Heart left ventricle (tissue), 13 donors: ENCODE measurements around the gene UGCG.

Source experiments
- CTCF ChIP-seq, 12 donors: fragments of 200-600 bp; sonication (generic) in 4 of 12; IDR thresholded peaks; one replicate each; pipeline versions ENCODE4 v1.5.0 to v1.8.0; 2018 to 2022; ENCODE audit warnings: antibody characterized with exemption in 12 of 12, mild to moderate bottlenecking in 5 of 12
- POLR2A ChIP-seq, 2 donors: fragments of 450-650 bp; IDR thresholded peaks; one replicate each; pipeline ENCODE4 v1.6.1; 2017; ENCODE audit warnings: antibody characterized with exemption in 2 of 2, mild to moderate bottlenecking in 2 of 2, moderate library complexity in 2 of 2
- donor health status: ischemic (EF 13 %, LVEDD 7.1; RV severe dilation, severe dysfunction).
- donor health status: DM: no; HTN: yes; CAD: no.
- donor health status: DM: no; HTN: no; CAD: no.
- donor health status: ischemic (EF 25% LVEDD 6.9; RV normal size, moderate dysfunction).
- donor health status: ischemic (EF 25% LVEDD 5.7; RV mildly dilated, moderate dysfunction).
- donor health status: ischemic (EF 35%, LVEDD 5.7; RV mildly dilated, moderate dysfunction).
- donor health status: nonischemic (EF 11% LVEDD 7.7; RV severe dilation, severe dysfunction).
- donor health status: DM: yes; HTN: yes; CAD: no.
- donor health status: PGD.
- donor health status: ischemic (EF 29% LVEDD 5.4; RV normal size, mild dysfunction).
- donor health status: nonischemic (EF 23%, LVEDD 6.1; RV moderate dilation, normal function).

- TF ChIP-seq CTCF (IDR thresholded peaks at IDR 0.05), result no peak
- TF ChIP-seq POLR2A (IDR thresholded peaks at IDR 0.05), result no peak
Measured at GRCh38 chr9:111936391-111936790, 39.8 kb downstream of the UGCG start.
